Inferior parietal cortex (tissue), 1 donor: Measurements from ENCODE around the gene CCNK.

ENCODE experiments used
- DNase-seq: peaks from one replicate; pipeline ENCODE4 v3.0.0-alpha.2; 2016; ENCODE audit errors: extremely low spot score

CCNK gene

GRCh38 chr14:99535908-99536778 lies 54.9 kb downstream of the CCNK start:
- no peak for DNase-seq

- no peak for DNase-seq
These were observed 56.2 kb downstream of the CCNK start for GRCh38 chr14:99537399-99537798.

DNA sequence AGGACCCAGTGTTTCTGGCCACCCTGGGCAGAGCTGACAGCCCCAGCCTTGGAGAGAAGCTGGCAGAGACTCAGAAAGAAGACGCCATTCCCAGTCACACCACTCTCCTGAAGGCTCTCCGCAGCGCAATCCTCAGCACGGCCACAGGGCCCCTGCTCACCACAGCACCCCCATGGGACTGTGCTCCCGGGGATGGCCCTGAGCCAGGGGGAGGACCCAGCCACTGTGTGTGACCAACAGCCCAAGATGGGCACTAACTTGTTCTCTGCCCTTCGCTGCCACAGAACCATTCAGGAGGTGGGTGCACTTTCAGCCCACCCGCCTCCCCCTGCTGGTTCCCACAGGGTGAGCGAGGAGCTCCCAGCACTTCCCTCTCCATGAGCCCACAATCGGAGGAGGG lies 57.1 kb downstream of the CCNK start:
- DNase-seq, result no peak

GRCh38 chr14:99538733-99539132 lies 57.5 kb downstream of the CCNK start:
- no peak for DNase-seq

DNA sequence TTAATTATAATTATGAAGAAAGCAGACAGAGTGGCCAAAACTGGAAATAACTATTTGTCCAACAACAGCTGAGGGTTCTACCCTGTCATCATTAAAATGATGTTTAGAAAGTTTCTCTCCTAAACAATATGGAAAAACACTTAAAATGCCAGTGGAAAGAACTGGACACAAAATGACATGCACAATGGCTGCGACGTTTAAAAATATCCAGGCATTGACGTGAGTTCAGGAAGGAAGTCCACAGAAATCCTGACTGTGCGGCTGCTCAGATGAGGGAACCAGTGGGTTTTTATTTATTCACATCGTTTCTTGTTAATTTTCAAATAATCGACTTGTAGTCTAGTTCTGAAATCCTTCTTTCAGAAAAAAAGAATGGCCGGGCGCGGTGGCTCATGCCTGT lies 58.3 kb downstream of the CCNK start:
- no peak for DNase-seq

- DNase-seq, result no peak
These were observed 59.2 kb downstream of the CCNK start for GRCh38 chr14:99540196-99541032.

- DNase-seq, result no peak
These were observed 60.0 kb downstream of the CCNK start for GRCh38 chr14:99541211-99541610.

- DNase-seq, result no peak
These were observed 60.7 kb downstream of the CCNK start for GRCh38 chr14:99541677-99542470.

DNA sequence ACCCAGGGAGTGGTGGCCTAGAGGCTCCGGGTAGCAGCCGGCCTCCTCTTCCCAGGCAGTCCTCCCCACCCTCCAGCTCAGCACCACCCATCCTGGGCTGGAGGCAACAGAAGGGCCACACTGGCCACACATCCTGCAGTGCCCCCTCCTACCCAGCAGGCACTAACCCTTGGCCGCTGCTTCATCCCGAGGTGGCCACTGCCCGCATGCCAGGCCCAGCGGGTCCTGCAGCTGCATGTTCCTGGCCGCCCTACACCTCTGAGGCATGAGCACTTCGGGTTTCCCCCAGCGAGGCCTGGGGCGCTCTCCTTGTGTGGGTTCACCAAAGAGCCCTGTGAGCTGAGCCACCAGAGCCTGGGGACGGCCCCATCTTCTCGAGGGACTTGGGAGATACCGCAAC lies 61.4 kb downstream of the CCNK start:
- no peak for DNase-seq

DNA sequence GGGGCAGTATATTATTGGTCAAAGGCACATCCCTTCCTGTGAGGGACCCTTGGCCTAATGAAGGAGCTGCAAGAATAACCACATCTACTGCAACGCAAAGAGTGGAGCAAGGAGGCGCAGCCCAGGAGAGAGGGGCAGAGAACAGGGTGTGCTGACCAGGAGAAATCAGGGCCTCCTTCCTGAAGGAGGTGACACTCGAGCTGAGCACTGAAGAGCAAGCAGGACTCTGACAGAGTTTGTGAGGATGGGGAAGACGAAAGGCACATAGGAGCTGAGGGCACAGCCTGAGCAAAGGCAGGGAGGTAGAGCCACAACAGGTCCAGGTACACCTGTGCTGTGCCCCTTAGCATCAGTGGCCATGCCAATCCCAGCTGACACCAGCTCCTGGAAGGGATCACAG lies 62.2 kb downstream of the CCNK start:
- no peak for DNase-seq

DNA sequence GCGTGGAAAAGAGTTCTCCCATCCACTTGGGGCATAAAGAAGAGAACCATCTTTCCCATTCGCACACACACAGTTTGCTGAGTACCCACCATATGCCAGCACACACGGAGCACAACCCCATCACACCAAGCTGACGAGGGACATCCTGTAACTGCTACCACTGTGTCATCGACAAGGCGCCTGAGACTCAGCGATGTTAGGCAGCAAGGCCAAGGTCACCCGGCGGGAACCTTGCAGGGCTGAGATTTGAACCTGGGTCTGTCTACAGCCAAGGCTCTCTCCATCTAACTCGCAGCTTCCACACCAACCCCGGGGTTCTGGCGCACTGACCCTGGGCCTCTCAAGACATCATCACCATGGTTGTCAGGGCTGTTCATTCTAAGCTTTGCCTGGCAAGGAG lies 62.8 kb downstream of the CCNK start:
- DNase-seq, result no peak

DNA sequence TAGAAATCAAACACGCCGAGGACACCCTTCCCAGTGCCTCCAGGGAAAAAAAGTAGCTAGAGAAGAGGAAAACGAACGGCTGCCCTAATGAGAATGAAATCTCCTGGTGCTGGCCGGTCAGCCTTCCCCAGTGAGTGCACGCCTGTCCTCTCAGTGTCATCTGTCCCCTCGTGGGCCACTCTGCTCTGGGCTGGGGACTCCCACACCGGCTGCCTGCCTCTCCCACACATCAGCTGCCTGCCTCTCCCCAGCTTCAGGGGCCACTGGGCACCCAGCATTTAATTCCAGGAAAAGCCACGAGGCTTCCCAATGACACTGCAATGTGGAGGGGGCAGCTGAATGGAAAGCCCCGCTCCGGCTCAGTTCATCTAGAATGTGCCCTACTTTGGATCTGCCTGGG lies 63.8 kb downstream of the CCNK start:
- DNase-seq, result no peak

GRCh38 chr14:99545586-99545985 lies 64.4 kb downstream of the CCNK start:
- DNase-seq, result no peak

GRCh38 chr14:99546234-99546879 lies 65.1 kb downstream of the CCNK start:
- DNase-seq, result no peak

- no peak for DNase-seq
These were observed 67.0 kb downstream of the CCNK start for GRCh38 chr14:99548255-99548654.

GRCh38 chr14:99548871-99549515 lies 67.8 kb downstream of the CCNK start:
- DNase-seq, result no peak

- DNase-seq, result no peak
These were observed 68.5 kb downstream of the CCNK start for GRCh38 chr14:99549684-99550083.

GRCh38 chr14:99550387-99550992 lies 69.3 kb downstream of the CCNK start:
- no peak for DNase-seq

DNA sequence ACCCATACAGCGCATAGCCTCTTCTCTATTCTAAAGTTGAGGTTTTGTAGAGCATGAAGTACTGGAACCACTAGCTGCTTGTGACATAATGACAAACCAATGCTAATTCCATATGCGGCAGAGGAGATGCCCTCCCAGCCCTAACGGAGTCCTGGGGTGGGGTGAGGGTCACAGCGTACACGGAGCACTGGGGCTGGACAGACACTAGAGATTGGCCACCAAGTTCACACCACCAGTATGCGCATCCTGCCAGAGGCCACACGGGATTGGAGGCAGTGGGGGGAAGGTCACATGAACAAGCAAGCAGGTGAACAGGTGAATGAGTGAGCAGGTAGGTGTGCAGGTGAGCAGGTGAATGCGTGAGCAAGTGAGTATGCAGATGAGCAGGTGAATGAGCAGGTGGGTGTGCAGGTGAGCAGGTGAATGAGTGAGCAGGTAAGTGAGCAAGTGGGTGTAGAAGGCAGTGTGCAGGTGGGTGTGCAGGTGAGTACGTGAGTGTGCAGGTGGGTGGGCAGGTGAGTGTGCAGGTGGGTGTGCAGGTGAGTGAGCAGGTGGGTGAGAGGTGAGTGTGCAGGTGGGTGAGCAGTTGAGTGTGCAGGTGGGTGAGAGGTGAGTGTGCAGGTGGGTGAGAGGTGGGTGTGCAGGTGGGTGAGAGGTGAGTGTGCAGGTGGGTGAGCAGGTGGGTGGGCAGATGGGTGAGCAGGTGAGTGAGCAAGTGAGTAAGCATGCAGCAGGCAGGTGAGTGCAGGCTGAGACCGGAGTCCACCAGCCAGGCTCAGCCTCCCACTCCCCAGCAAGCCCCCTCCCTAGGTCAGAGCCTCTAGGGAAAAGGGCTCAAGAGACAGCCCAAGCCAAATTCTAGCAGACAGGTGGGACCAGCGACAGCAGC lies 70.1 kb downstream of the CCNK start:
- DNase-seq, result no peak
